ENCODE measurements around the gene IQGAP3.

DNA sequence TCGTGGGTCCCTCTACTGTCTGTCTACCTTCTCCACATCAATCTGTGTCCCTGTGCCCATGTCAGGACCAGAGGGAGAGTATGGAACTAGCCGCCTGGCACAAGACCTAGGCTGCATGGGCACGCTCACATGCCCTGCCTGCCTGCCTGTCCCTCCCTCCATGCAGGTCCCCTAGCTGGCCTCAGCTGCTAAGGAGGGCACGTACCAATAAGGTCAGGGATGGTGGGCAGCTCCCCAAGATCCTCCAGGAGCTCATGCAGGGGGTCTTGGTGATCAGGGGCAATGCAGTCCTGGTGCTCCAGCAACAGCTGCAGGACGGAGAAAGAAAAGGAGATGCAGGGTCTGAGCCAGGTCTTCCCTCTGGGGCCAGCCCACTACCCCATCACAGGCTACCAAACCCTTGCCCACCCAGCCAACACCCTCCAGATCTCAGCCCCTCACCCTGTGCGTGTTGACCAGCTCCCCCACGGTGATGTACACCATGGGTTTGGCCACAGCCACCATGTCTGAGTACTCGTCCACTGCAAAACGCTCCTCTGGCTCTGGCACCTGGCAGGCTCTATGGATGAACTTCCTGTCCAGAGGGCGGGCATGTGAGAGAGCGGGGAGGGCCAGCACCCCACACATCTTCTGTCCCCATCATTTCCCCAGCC, 38.7 kb downstream of the IQGAP3 start:
- TF ChIP-seq, protein P1, sequence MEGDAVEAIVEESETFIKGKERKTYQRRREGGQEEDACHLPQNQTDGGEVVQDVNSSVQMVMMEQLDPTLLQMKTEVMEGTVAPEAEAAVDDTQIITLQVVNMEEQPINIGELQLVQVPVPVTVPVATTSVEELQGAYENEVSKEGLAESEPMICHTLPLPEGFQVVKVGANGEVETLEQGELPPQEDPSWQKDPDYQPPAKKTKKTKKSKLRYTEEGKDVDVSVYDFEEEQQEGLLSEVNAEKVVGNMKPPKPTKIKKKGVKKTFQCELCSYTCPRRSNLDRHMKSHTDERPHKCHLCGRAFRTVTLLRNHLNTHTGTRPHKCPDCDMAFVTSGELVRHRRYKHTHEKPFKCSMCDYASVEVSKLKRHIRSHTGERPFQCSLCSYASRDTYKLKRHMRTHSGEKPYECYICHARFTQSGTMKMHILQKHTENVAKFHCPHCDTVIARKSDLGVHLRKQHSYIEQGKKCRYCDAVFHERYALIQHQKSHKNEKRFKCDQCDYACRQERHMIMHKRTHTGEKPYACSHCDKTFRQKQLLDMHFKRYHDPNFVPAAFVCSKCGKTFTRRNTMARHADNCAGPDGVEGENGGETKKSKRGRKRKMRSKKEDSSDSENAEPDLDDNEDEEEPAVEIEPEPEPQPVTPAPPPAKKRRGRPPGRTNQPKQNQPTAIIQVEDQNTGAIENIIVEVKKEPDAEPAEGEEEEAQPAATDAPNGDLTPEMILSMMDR (IDR thresholded peaks at IDR 0.05), result no peak
- TF ChIP-seq POLR2A (IDR thresholded peaks at IDR 0.05), result no peak
